Posterior cingulate gyrus (tissue), 11 donors: ENCODE measurements around the gene PSAPL1.
"Not testable (repeated sequence)": the region's sequence is repeated elsewhere in the genome, so short reads cannot be mapped to it uniquely, and the experiment has no call there.

Experiments
- DNase-seq, 10 donors: peaks; one replicate each; pipeline versions ENCODE4 v3.0.0 to v3.0.0-alpha.2; 2020 to 2021; ENCODE audit warnings: mixed read lengths in 3 of 10
- intact Hi-C: fragments of 100-400 bp; cut with DNase I; formaldehyde crosslinking; loops from one replicate; pipeline ENCODE4 v1.15.1; 2023

PSAPL1 gene

GRCh38 chr4:7461230-7461629 lies 26.5 kb upstream of the PSAPL1 start:
- peak in 4 of 10 donors; percentile 5 to 86 (median 49) for DNase-seq
- intact Hi-C loops = loop anchor here (5.0 to 10.0 kb wide), 3 partner anchors 136 to 341 kb away; no protein-coding TSS in a partner anchor

GRCh38 chr4:7460566-7460965 lies 25.8 kb upstream of the PSAPL1 start:
- intact Hi-C loops = loop anchor here (5.0 to 10.0 kb wide), 3 partner anchors 136 to 342 kb away; no protein-coding TSS in a partner anchor
- peak in 4 of 10 donors; percentile 38 to 85 (median 46) for DNase-seq

- DNase-seq = peak in 3 of 10 donors; percentile 42 to 65 (median 60)
- intact Hi-C loops = no loop called here
These were observed 24.7 kb upstream of the PSAPL1 start for GRCh38 chr4:7459471-7459870.

GRCh38 chr4:7458477-7458876 lies 23.7 kb upstream of the PSAPL1 start:
- peak in 2 of 10 donors; percentile 46 to 66 for DNase-seq
- intact Hi-C loops = no loop called here

GRCh38 chr4:7458066-7458425 lies 23.3 kb upstream of the PSAPL1 start:
- peak in 3 of 10 donors; percentile 35 to 61 (median 45) for DNase-seq
- intact Hi-C loops = no loop called here

- intact Hi-C loops = no loop called here
- peak in 3 of 10 donors; percentile 44 to 80 (median 78) for DNase-seq
These were observed 22.7 kb upstream of the PSAPL1 start for GRCh38 chr4:7457201-7458065.

GRCh38 chr4:7452802-7453201 lies 18.1 kb upstream of the PSAPL1 start:
- peak in 2 of 10 donors; percentile 34 to 56 for DNase-seq
- intact Hi-C loops = not testable (repeated sequence)

- intact Hi-C loops = no loop called here
- peak in 3 of 10 donors; percentile 34 to 74 (median 43) for DNase-seq
These were observed 17.1 kb upstream of the PSAPL1 start for GRCh38 chr4:7451800-7452199.

GRCh38 chr4:7451434-7451789 lies 16.7 kb upstream of the PSAPL1 start:
- peak in 1 of 10 donors; percentile 65 for DNase-seq
- intact Hi-C loops = no loop called here

- DNase-seq = peak in 1 of 10 donors; percentile 25
- intact Hi-C loops = no loop called here
These were observed 16.2 kb upstream of the PSAPL1 start for GRCh38 chr4:7450775-7451433.

GRCh38 chr4:7448036-7448435 lies 13.3 kb upstream of the PSAPL1 start:
- intact Hi-C loops = no loop called here
- DNase-seq = peak in 2 of 10 donors; percentile 76 to 81

- no peak for DNase-seq
- intact Hi-C loops = no loop called here
These were observed 12.5 kb upstream of the PSAPL1 start for GRCh38 chr4:7447236-7447635.

GRCh38 chr4:7444731-7445130 lies 10.0 kb upstream of the PSAPL1 start:
- intact Hi-C loops = no loop called here
- DNase-seq = peak in 3 of 10 donors; percentile 55 to 71 (median 68)

GRCh38 chr4:7444314-7444713 lies 9.6 kb upstream of the PSAPL1 start:
- intact Hi-C loops = no loop called here
- peak in 1 of 10 donors; percentile 35 for DNase-seq

- intact Hi-C loops = no loop called here
- DNase-seq = peak in 2 of 10 donors; percentile 54 to 67
These were observed 7.9 kb upstream of the PSAPL1 start for GRCh38 chr4:7442574-7443162.

- intact Hi-C loops = no loop called here
These were observed 6.5 kb upstream of the PSAPL1 start for GRCh38 chr4:7441201-7441600.

GRCh38 chr4:7439699-7440098 lies 5.0 kb upstream of the PSAPL1 start:
- intact Hi-C loops = no loop called here
- DNase-seq = peak in 1 of 10 donors; percentile 38

More at GRCh38 chr4:7441201-7441600, 6.5 kb upstream of the PSAPL1 start:
- DNase-seq = peak in 2 of 10 donors; percentile 57 to 69

GRCh38 chr4:7436256-7436655 lies 1.5 kb upstream of the PSAPL1 start:
- DNase-seq = peak in 2 of 10 donors; percentile 57 to 71
- intact Hi-C loops = no loop called here

GRCh38 chr4:7435471-7436061 lies 836 bp upstream of the PSAPL1 start:
- intact Hi-C loops = no loop called here
- peak in 3 of 10 donors; percentile 48 to 64 (median 59) for DNase-seq

GRCh38 chr4:7434141-7434765 lies 477 bp downstream of the PSAPL1 start:
- DNase-seq = peak in 3 of 10 donors; percentile 55 to 78 (median 66)
- intact Hi-C loops = no loop called here
